Measurements from ENCODE around the gene TMEM62. TPM values are rescaled to one million over a fixed set of nuclear protein-coding genes. Genes with fewer than 3 reads are reported as not detected.

Gene TMEM62
- total and polyA plus RNA-seq, 2 of the 8 experiments (the other 6 are each of a cell fraction or from before 2014, with no cell fraction given) = 2.0 to 4.0 TPM

DNA sequence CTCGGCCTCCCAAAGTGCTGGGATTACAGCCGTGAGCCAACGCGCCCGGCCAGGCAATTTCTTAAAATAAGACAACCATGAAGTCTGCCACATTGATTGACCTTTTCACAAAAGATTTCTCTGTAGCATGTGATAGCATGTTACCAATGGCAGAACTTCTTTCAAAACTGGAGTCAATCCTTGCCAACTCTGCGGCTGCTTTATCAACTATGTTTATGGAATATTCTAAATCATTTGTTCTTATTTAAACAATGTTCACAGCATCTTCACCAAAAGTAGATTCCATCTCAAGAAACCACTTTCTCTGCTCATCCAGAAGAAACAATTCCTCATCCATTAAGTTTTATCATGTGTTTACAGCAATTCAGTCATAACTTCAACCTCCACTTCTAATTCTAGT, 37.0 kb upstream of the TMEM62 start (continued):
- TF ChIP-seq, protein P1, sequence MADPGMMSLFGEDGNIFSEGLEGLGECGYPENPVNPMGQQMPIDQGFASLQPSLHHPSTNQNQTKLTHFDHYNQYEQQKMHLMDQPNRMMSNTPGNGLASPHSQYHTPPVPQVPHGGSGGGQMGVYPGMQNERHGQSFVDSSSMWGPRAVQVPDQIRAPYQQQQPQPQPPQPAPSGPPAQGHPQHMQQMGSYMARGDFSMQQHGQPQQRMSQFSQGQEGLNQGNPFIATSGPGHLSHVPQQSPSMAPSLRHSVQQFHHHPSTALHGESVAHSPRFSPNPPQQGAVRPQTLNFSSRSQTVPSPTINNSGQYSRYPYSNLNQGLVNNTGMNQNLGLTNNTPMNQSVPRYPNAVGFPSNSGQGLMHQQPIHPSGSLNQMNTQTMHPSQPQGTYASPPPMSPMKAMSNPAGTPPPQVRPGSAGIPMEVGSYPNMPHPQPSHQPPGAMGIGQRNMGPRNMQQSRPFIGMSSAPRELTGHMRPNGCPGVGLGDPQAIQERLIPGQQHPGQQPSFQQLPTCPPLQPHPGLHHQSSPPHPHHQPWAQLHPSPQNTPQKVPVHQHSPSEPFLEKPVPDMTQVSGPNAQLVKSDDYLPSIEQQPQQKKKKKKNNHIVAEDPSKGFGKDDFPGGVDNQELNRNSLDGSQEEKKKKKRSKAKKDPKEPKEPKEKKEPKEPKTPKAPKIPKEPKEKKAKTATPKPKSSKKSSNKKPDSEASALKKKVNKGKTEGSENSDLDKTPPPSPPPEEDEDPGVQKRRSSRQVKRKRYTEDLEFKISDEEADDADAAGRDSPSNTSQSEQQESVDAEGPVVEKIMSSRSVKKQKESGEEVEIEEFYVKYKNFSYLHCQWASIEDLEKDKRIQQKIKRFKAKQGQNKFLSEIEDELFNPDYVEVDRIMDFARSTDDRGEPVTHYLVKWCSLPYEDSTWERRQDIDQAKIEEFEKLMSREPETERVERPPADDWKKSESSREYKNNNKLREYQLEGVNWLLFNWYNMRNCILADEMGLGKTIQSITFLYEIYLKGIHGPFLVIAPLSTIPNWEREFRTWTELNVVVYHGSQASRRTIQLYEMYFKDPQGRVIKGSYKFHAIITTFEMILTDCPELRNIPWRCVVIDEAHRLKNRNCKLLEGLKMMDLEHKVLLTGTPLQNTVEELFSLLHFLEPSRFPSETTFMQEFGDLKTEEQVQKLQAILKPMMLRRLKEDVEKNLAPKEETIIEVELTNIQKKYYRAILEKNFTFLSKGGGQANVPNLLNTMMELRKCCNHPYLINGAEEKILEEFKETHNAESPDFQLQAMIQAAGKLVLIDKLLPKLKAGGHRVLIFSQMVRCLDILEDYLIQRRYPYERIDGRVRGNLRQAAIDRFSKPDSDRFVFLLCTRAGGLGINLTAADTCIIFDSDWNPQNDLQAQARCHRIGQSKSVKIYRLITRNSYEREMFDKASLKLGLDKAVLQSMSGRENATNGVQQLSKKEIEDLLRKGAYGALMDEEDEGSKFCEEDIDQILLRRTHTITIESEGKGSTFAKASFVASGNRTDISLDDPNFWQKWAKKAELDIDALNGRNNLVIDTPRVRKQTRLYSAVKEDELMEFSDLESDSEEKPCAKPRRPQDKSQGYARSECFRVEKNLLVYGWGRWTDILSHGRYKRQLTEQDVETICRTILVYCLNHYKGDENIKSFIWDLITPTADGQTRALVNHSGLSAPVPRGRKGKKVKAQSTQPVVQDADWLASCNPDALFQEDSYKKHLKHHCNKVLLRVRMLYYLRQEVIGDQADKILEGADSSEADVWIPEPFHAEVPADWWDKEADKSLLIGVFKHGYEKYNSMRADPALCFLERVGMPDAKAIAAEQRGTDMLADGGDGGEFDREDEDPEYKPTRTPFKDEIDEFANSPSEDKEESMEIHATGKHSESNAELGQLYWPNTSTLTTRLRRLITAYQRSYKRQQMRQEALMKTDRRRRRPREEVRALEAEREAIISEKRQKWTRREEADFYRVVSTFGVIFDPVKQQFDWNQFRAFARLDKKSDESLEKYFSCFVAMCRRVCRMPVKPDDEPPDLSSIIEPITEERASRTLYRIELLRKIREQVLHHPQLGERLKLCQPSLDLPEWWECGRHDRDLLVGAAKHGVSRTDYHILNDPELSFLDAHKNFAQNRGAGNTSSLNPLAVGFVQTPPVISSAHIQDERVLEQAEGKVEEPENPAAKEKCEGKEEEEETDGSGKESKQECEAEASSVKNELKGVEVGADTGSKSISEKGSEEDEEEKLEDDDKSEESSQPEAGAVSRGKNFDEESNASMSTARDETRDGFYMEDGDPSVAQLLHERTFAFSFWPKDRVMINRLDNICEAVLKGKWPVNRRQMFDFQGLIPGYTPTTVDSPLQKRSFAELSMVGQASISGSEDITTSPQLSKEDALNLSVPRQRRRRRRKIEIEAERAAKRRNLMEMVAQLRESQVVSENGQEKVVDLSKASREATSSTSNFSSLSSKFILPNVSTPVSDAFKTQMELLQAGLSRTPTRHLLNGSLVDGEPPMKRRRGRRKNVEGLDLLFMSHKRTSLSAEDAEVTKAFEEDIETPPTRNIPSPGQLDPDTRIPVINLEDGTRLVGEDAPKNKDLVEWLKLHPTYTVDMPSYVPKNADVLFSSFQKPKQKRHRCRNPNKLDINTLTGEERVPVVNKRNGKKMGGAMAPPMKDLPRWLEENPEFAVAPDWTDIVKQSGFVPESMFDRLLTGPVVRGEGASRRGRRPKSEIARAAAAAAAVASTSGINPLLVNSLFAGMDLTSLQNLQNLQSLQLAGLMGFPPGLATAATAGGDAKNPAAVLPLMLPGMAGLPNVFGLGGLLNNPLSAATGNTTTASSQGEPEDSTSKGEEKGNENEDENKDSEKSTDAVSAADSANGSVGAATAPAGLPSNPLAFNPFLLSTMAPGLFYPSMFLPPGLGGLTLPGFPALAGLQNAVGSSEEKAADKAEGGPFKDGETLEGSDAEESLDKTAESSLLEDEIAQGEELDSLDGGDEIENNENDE (IDR thresholded peaks at IDR 0.05; ENCODE audit: insufficient replicate concordance, low read length) = no peak
- TF ChIP-seq PHF8 (conservative IDR thresholded peaks at IDR 0.05; ENCODE audit: low read depth, low read length) (no peak), RFX5 (IDR thresholded peaks at IDR 0.05; ENCODE audit: borderline replicate concordance, low read depth, low read length) (no peak), SP4 (IDR thresholded peaks at IDR 0.05; ENCODE audit: low read length) (no peak), RAD21 (IDR thresholded peaks at IDR 0.05 in 1 of 2, conservative IDR thresholded peaks at IDR 0.05 in 1 of 2; ENCODE audit: low read depth in 2 of 2, low read length in 2 of 2) (no peak), EP300 (IDR thresholded peaks at IDR 0.05; ENCODE audit: borderline replicate concordance in 1 of 2, low read depth in 2 of 2, low read length in 2 of 2) (no peak), POU5F1 (IDR thresholded peaks at IDR 0.05; ENCODE audit: low read depth, low read length) (no peak)
